GM23338 (cell line): Measurements from ENCODE around the gene MAP4K3. TPM values are rescaled to one million over a fixed set of nuclear protein-coding genes. Genes with fewer than 3 reads are reported as not detected.

ENCODE experiments used
- ATAC-seq: fragments of 200-7000 bp; cut with Tn5 transposase; 3 replicates; pipeline ENCODE4 v1.9.1; 2020
- DNase-seq: peaks from one replicate; pipeline ENCODE4 v3.0.0-alpha.2; 2015; ENCODE audit warnings: low spot score
- H2AFZ ChIP-seq: fragments of 200-600 bp; sonication (generic); 2 replicates; pipeline ENCODE4 v1.8.0; 2016; ENCODE audit warnings: antibody characterized with exemption, mild to moderate bottlenecking, moderate library complexity
- H3F3A ChIP-seq: fragments of 200-600 bp; sonication (generic); replicated peaks from 2 replicates; pipeline ENCODE4 v1.8.0; 2017; ENCODE audit warnings: antibody characterized with exemption, mixed run types, low read depth
- H3K27ac ChIP-seq: fragments of 200-600 bp; sonication (generic); 2 replicates; pipeline ENCODE4 v1.6.1; 2016; ENCODE audit warnings: low read depth
- H3K27me3 ChIP-seq: fragments of 200-600 bp; sonication (generic); 2 replicates; pipeline ENCODE4 v1.8.0; 2016; ENCODE audit warnings: mild to moderate bottlenecking, mixed run types, moderate library complexity; ENCODE audit not compliant: insufficient read depth
- H3K36me3 ChIP-seq: fragments of 200-600 bp; sonication (generic); 2 replicates; pipeline ENCODE4 v1.8.0; 2016; ENCODE audit warnings: mild to moderate bottlenecking; ENCODE audit not compliant: insufficient read depth
- H3K4me1 ChIP-seq: fragments of 200-600 bp; sonication (generic); 2 replicates; pipeline ENCODE4 v1.8.0; 2016; ENCODE audit warnings: mild to moderate bottlenecking, moderate library complexity; ENCODE audit not compliant: insufficient read depth
- H3K4me2 ChIP-seq: fragments of 200-600 bp; sonication (generic); 2 replicates; pipeline ENCODE4 v1.7.1; 2017; ENCODE audit warnings: mixed run types
- H3K4me3 ChIP-seq: fragments of 200-600 bp; sonication (generic); 2 replicates; pipeline ENCODE4 v1.6.1; 2016; ENCODE audit warnings: mixed run types
- H3K79me2 ChIP-seq: fragments of 200-600 bp; sonication (generic); replicated peaks from 2 replicates; pipeline ENCODE4 v1.8.0; 2017; ENCODE audit warnings: mild to moderate bottlenecking; ENCODE audit not compliant: insufficient read depth
- H3K9me2 ChIP-seq: fragments of 200-600 bp; sonication (generic); 2 replicates; pipeline ENCODE4 v1.8.0; 2017; ENCODE audit not compliant: insufficient read depth
- H4K20me1 ChIP-seq: fragments of 200-600 bp; sonication (generic); replicated peaks from 2 replicates; pipeline ENCODE4 v1.8.0; 2017; ENCODE audit warnings: mild to moderate bottlenecking; ENCODE audit not compliant: insufficient read depth
- H3K27ac Mint-ChIP-seq: 2 replicates; pipeline ENCODE4 v1.8.0; 2020; ENCODE audit warnings: inconsistent platforms, mild to moderate bottlenecking, moderate library complexity, mixed read lengths
- H3K27me3 Mint-ChIP-seq: 3 replicates; pipeline ENCODE4 v1.8.0; 2022; ENCODE audit warnings: low read depth, mild to moderate bottlenecking, moderate library complexity, mixed read lengths, inconsistent platforms; ENCODE audit not compliant: insufficient read depth, poor library complexity
- H3K36me3 Mint-ChIP-seq: 3 replicates; pipeline ENCODE4 v1.8.0; 2021; ENCODE audit warnings: low read depth, mild to moderate bottlenecking, inconsistent platforms, moderate library complexity, mixed read lengths
- H3K4me1 Mint-ChIP-seq: 3 replicates; pipeline ENCODE4 v1.8.0; 2020; ENCODE audit warnings: mild to moderate bottlenecking, inconsistent platforms, mixed read lengths
- H3K4me3 Mint-ChIP-seq: 3 replicates; pipeline ENCODE4 v1.8.0; 2021; ENCODE audit warnings: moderate library complexity, mild to moderate bottlenecking, inconsistent platforms, mixed read lengths
- H3K9me3 Mint-ChIP-seq: 3 replicates; pipeline ENCODE4 v1.8.0; 2020; ENCODE audit warnings: moderate library complexity, mild to moderate bottlenecking, inconsistent platforms, mixed read lengths
- EZH2 ChIP-seq: fragments of 200-600 bp; sonication (generic); IDR thresholded peaks from one replicate; pipeline ENCODE4 v1.8.0; 2017; ENCODE audit warnings: antibody characterized with exemption, mild to moderate bottlenecking, low read depth; ENCODE audit not compliant: unreplicated experiment
- EZH2phosphoT487 ChIP-seq: fragments of 200-600 bp; sonication (generic); IDR thresholded peaks from one replicate; pipeline ENCODE4 v1.8.1; 2018; ENCODE audit warnings: antibody characterized with exemption; ENCODE audit not compliant: unreplicated experiment
- JUNB ChIP-seq: IDR thresholded peaks from one replicate; pipeline ENCODE4 v1.6.1; 2016; ENCODE audit warnings: antibody characterized with exemption; ENCODE audit not compliant: unreplicated experiment
- NANOG ChIP-seq: IDR thresholded peaks from 2 replicates; pipeline ENCODE4 v1.6.1; 2016; ENCODE audit warnings: antibody characterized with exemption, borderline replicate concordance
- POLR2AphosphoS5 ChIP-seq: IDR thresholded peaks from 2 replicates; pipeline ENCODE4 v1.6.1; 2016; ENCODE audit warnings: antibody characterized with exemption, low read depth
- STAT1 ChIP-seq: IDR thresholded peaks from one replicate; pipeline ENCODE4 v1.6.1; 2016; ENCODE audit warnings: antibody characterized with exemption; ENCODE audit not compliant: unreplicated experiment
- ZNF114 ChIP-seq: fragments of 250-450 bp; sonication (Bioruptor Pico); IDR thresholded peaks from 2 replicates; pipeline ENCODE4 v1.5.0; 2020; ENCODE audit warnings: mild to moderate bottlenecking, moderate library complexity
- ZNF331 ChIP-seq: fragments of 250-450 bp; sonication (Bioruptor Pico); IDR thresholded peaks from 2 replicates; pipeline ENCODE4 v1.5.0; 2020; ENCODE audit warnings: low read depth, mild to moderate bottlenecking, moderate library complexity
- polyA plus RNA-seq: library from polyadenylated mRNA; unstranded; fragments of >200 nt; fragmentation: Nextera tagmentation; extraction: Ambion mirVana; gene quantifications from 2 replicates; pipeline ENCODE4 v1.2.1, GENCODE V29; 2016
- total RNA-seq: library from RNA; depleted of rRNA; stranded (reverse); fragments of >200 nt; shearing (Covaris generic); gene quantifications from 2 replicates; pipeline ENCODE4 v1.2.3, GENCODE V29; 2014
- TF ChIP-seq, protein P1 (sequence below), 2 experiments: fragments of 200-600 bp in 1 of 2; sonication (generic) in 1 of 2; conservative IDR thresholded peaks; 2 replicates each; pipeline versions ENCODE4 v1.5.1 to v1.6.1; 2016 to 2017; ENCODE audit warnings: antibody characterized with exemption in 2 of 2, low read depth in 2 of 2, mild to moderate bottlenecking in 2 of 2, moderate library complexity in 1 of 2
- TF ChIP-seq, protein P2 (sequence below): IDR thresholded peaks from one replicate; pipeline ENCODE4 v1.6.1; 2018; ENCODE audit warnings: antibody characterized with exemption; ENCODE audit not compliant: unreplicated experiment
- TF ChIP-seq, protein P3 (sequence below): IDR thresholded peaks from 2 replicates; pipeline ENCODE4 v1.6.1; 2016; ENCODE audit warnings: antibody characterized with exemption
- TF ChIP-seq, protein P4 (sequence below): fragments of 250-450 bp; sonication (Bioruptor Pico); IDR thresholded peaks from 2 replicates; pipeline ENCODE4 v1.5.0; 2020; ENCODE audit warnings: mild to moderate bottlenecking, moderate library complexity

The MAP4K3 gene
- total and polyA plus RNA-seq, 2 experiments from 2014 or later, result 33.0 to 90.7 TPM

DNA sequence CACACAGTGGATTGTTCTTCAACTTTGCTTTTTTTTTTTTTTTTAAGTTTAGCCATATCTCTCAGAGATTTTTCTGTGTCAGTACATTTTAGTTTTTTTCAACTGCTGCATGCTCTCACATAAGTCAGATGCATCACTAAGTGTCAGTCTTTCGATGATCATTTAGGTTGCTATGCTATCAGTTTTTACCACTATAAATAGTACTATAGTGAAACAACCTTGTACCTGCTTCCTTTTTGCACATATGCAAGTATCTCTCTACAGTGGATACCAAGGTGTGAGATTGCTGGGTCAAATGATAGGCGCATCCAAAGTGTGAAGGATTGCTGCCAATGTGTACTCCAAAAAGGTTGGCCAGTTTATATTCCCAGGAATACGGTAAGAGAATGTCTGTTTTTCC, 33.5 kb upstream of the MAP4K3 start:
- Histone ChIP-seq H3K27me3 (no peaks in the 10 kb centered on the region), H3K4me3 (no peak overlapping the region), H3K9me2 (no peaks in the 10 kb centered on the region), H3K4me2 (peak overlapping the region; percentile 5; the same call in 1 of the 2 replicates), H4K20me1 (no peaks in the 10 kb centered on the region), H3K36me3 (no peaks in the 10 kb centered on the region), H3K27ac (no peak overlapping the region; the same call in 1 of the 2 replicates), H3F3A (0 out of 2 replicates have a peak, but pooled peaks cover 13% of the 10 kb centered on the region), H3K79me2 (no peaks in the 10 kb centered on the region), H2AFZ (no peak overlapping the region), H3K4me1 (peaks cover 33% of the 10 kb centered on the region)
- Mint-ChIP-seq H3K9me3 (no peaks in the 10 kb centered on the region; the same call in 2 of the 3 replicates), H3K36me3 (peaks cover 2% of the 10 kb centered on the region; the same call in 1 of the 3 replicates), H3K27me3 (peaks cover 2% of the 10 kb centered on the region), H3K4me1 (peaks cover 41% of the 10 kb centered on the region), H3K27ac (no peak overlapping the region), H3K4me3 (no peak overlapping the region)
- ATAC-seq (no peak), DNase-seq (no peak)
- TF ChIP-seq ZNF331, result no peak
- TF ChIP-seq, protein P1, sequence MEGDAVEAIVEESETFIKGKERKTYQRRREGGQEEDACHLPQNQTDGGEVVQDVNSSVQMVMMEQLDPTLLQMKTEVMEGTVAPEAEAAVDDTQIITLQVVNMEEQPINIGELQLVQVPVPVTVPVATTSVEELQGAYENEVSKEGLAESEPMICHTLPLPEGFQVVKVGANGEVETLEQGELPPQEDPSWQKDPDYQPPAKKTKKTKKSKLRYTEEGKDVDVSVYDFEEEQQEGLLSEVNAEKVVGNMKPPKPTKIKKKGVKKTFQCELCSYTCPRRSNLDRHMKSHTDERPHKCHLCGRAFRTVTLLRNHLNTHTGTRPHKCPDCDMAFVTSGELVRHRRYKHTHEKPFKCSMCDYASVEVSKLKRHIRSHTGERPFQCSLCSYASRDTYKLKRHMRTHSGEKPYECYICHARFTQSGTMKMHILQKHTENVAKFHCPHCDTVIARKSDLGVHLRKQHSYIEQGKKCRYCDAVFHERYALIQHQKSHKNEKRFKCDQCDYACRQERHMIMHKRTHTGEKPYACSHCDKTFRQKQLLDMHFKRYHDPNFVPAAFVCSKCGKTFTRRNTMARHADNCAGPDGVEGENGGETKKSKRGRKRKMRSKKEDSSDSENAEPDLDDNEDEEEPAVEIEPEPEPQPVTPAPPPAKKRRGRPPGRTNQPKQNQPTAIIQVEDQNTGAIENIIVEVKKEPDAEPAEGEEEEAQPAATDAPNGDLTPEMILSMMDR (conservative IDR thresholded peaks at IDR 0.05; ENCODE audit: low read depth in 2 of 2), result no peak
- TF ChIP-seq JUNB, result no peak
- TF ChIP-seq EZH2phosphoT487, result no peak
- no peak for TF ChIP-seq STAT1
- no peak for TF ChIP-seq EZH2
- TF ChIP-seq ZNF114 (CRISPR knock-in tag), result no peak
- no peak for TF ChIP-seq POLR2AphosphoS5
- no peak for TF ChIP-seq NANOG
- TF ChIP-seq, protein P2, sequence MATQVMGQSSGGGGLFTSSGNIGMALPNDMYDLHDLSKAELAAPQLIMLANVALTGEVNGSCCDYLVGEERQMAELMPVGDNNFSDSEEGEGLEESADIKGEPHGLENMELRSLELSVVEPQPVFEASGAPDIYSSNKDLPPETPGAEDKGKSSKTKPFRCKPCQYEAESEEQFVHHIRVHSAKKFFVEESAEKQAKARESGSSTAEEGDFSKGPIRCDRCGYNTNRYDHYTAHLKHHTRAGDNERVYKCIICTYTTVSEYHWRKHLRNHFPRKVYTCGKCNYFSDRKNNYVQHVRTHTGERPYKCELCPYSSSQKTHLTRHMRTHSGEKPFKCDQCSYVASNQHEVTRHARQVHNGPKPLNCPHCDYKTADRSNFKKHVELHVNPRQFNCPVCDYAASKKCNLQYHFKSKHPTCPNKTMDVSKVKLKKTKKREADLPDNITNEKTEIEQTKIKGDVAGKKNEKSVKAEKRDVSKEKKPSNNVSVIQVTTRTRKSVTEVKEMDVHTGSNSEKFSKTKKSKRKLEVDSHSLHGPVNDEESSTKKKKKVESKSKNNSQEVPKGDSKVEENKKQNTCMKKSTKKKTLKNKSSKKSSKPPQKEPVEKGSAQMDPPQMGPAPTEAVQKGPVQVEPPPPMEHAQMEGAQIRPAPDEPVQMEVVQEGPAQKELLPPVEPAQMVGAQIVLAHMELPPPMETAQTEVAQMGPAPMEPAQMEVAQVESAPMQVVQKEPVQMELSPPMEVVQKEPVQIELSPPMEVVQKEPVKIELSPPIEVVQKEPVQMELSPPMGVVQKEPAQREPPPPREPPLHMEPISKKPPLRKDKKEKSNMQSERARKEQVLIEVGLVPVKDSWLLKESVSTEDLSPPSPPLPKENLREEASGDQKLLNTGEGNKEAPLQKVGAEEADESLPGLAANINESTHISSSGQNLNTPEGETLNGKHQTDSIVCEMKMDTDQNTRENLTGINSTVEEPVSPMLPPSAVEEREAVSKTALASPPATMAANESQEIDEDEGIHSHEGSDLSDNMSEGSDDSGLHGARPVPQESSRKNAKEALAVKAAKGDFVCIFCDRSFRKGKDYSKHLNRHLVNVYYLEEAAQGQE, result no peak
- TF ChIP-seq, protein P3, sequence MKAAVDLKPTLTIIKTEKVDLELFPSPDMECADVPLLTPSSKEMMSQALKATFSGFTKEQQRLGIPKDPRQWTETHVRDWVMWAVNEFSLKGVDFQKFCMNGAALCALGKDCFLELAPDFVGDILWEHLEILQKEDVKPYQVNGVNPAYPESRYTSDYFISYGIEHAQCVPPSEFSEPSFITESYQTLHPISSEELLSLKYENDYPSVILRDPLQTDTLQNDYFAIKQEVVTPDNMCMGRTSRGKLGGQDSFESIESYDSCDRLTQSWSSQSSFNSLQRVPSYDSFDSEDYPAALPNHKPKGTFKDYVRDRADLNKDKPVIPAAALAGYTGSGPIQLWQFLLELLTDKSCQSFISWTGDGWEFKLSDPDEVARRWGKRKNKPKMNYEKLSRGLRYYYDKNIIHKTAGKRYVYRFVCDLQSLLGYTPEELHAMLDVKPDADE, result no peak
- TF ChIP-seq, protein P4, sequence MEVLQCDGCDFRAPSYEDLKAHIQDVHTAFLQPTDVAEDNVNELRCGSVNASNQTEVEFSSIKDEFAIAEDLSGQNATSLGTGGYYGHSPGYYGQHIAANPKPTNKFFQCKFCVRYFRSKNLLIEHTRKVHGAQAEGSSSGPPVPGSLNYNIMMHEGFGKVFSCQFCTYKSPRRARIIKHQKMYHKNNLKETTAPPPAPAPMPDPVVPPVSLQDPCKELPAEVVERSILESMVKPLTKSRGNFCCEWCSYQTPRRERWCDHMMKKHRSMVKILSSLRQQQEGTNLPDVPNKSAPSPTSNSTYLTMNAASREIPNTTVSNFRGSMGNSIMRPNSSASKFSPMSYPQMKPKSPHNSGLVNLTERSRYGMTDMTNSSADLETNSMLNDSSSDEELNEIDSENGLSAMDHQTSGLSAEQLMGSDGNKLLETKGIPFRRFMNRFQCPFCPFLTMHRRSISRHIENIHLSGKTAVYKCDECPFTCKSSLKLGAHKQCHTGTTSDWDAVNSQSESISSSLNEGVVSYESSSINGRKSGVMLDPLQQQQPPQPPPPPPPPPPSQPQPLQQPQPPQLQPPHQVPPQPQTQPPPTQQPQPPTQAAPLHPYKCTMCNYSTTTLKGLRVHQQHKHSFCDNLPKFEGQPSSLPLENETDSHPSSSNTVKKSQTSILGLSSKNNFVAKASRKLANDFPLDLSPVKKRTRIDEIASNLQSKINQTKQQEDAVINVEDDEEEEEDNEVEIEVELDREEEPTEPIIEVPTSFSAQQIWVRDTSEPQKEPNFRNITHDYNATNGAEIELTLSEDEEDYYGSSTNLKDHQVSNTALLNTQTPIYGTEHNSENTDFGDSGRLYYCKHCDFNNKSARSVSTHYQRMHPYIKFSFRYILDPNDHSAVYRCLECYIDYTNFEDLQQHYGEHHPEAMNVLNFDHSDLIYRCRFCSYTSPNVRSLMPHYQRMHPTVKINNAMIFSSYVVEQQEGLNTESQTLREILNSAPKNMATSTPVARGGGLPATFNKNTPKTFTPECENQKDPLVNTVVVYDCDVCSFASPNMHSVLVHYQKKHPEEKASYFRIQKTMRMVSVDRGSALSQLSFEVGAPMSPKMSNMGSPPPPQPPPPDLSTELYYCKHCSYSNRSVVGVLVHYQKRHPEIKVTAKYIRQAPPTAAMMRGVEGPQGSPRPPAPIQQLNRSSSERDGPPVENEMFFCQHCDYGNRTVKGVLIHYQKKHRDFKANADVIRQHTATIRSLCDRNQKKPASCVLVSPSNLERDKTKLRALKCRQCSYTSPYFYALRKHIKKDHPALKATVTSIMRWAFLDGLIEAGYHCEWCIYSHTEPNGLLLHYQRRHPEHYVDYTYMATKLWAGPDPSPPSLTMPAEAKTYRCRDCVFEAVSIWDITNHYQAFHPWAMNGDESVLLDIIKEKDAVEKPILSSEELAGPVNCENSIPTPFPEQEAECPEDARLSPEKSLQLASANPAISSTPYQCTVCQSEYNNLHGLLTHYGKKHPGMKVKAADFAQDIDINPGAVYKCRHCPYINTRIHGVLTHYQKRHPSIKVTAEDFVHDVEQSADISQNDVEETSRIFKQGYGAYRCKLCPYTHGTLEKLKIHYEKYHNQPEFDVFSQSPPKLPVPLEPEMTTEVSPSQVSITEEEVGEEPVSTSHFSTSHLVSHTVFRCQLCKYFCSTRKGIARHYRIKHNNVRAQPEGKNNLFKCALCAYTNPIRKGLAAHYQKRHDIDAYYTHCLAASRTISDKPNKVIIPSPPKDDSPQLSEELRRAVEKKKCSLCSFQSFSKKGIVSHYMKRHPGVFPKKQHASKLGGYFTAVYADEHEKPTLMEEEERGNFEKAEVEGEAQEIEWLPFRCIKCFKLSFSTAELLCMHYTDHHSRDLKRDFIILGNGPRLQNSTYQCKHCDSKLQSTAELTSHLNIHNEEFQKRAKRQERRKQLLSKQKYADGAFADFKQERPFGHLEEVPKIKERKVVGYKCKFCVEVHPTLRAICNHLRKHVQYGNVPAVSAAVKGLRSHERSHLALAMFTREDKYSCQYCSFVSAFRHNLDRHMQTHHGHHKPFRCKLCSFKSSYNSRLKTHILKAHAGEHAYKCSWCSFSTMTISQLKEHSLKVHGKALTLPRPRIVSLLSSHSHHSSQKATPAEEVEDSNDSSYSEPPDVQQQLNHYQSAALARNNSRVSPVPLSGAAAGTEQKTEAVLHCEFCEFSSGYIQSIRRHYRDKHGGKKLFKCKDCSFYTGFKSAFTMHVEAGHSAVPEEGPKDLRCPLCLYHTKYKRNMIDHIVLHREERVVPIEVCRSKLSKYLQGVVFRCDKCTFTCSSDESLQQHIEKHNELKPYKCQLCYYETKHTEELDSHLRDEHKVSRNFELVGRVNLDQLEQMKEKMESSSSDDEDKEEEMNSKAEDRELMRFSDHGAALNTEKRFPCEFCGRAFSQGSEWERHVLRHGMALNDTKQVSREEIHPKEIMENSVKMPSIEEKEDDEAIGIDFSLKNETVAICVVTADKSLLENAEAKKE (CRISPR knock-in tag), result no peak
